Measurements from ENCODE around the gene SORT1. TPM values are rescaled to one million over a fixed set of nuclear protein-coding genes. Genes with fewer than 3 reads are reported as not detected.
A peak's percentile ranks its signal among the peaks of the same experiment; 100 is the strongest.

SORT1 gene
- total and polyA plus RNA-seq, 2 of the 4 experiments (the other 2 are of a cell fraction) = 15.8 to 16.7 TPM

DNA sequence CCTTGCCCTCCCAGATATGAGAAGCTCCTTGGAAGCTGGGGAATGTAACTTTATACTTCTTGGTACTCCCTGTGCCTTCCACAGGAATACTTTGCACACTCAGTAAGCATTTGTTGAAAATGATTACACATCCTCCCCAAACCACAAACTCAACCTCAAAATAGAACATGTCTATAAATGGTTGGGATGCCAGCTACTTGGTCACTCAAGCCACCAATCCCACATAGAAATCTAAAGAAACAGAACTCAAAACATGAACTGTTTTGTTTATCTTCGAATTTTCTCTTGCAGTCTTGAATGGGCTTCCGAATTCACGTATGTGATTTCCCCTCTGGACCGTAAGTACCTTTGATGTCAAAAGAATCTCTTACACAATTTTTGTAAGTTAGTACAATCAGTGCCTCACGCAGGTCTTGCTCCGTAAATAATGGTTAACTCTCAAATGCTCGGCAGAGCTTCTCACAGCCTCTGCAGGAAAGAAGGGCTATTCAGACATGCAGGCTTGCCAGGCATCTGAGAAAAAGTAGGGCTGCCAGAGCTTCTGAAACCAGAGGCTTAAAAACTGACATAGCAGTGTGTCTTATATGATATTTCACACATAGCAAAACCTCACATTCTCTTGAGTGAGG is 26.9 kb downstream of the SORT1 start (continued):
- TF ChIP-seq CTCF (conservative IDR thresholded peaks at IDR 0.05; ENCODE audit: low read depth, low read length) = no peak

- no peak overlapping the region for H3K4me2 ChIP-seq (ENCODE audit: low read depth, low read length)
- DNase-seq = peak; percentile 66
- H2BK20ac ChIP-seq (ENCODE audit: low read depth, low read length) = peak overlapping the region; percentile 93
- peak overlapping the region; percentile 81 for H3K18ac ChIP-seq (ENCODE audit: low read depth, low read length)
- H3K4ac ChIP-seq (ENCODE audit: low read depth, low read length) = peak overlapping the region; percentile 95
- ATAC-seq (ENCODE audit: low read depth) = peak; percentile 18; the same call in 1 of the 2 replicates
- no peak overlapping the region for H3K9ac ChIP-seq (ENCODE audit: low read depth, low read length)
- peak overlapping the region; percentile 55 to 60 for H4K8ac ChIP-seq (ENCODE audit: low read depth in 2 of 2, low read length in 2 of 2)
- peaks cover 10% of the 10 kb centered on the region for H3K36me3 ChIP-seq (ENCODE audit: control insufficient read depth, insufficient read depth, low read length)
- peak overlapping the region; percentile 51; the same call in 1 of the 2 replicates for H4K5ac ChIP-seq (ENCODE audit: low read depth, low read length)
- H3K27ac ChIP-seq (ENCODE audit: insufficient read depth, low read length) = peak overlapping the region; percentile 66; the same call in 1 of the 2 replicates
- no peaks in the 10 kb centered on the region for H3K27me3 ChIP-seq (ENCODE audit: control insufficient read depth, insufficient read depth, low read length)
- H2BK120ac ChIP-seq (ENCODE audit: low read depth, low read length) = peak overlapping the region; percentile 91
- WGBS, 2 experiments (ENCODE audit: extremely low coverage in 2 of 2, insufficient read length in 1 of 2) = no CpG with 5 or more reads among the region's 6 CpGs
- peak overlapping the region; percentile 79; the same call in 1 of the 2 replicates for H3K23ac ChIP-seq (ENCODE audit: low read depth, low read length)
- peak overlapping the region; percentile 97 for H2AK5ac ChIP-seq (ENCODE audit: low read depth, low read length)
- peak overlapping the region; percentile 86 for H3K14ac ChIP-seq (replicated peaks; ENCODE audit: low read depth, low read length)
- no peak overlapping the region for H2AFZ ChIP-seq (replicated peaks; ENCODE audit: low read length, poor library complexity)
- intact Hi-C loops (cut with micrococcal nuclease) (no loop called here), in situ Hi-C loops (cut with MboI; ENCODE audit: low sequenced_read_pairs) (no loop called here), dilution Hi-C loops (cut with HindIII; ENCODE audit: low sequenced_read_pairs, unreplicated experiment) (no loop called here)
- no peak overlapping the region for H3K56ac ChIP-seq (ENCODE audit: extremely low read depth, insufficient read depth, low read length)
- peaks cover 15 to 65% of the 10 kb centered on the region in 2 experiments for H3K79me1 ChIP-seq (ENCODE audit: low read depth in 1 of 2, low read length in 2 of 2)
- H3K9me3 ChIP-seq (ENCODE audit: control insufficient read depth, insufficient read depth, low read length) = no peaks in the 10 kb centered on the region
- peaks cover 19% of the 10 kb centered on the region for H3K9me1 ChIP-seq (ENCODE audit: insufficient read depth, low read length)
- H3K4me1 ChIP-seq (ENCODE audit: control insufficient read depth, insufficient read depth, low read length) = peaks cover 25% of the 10 kb centered on the region
- H2AK9ac ChIP-seq (replicated peaks; ENCODE audit: low read depth, low read length, poor library complexity) = no peak overlapping the region
- H4K91ac ChIP-seq (ENCODE audit: insufficient read depth, low read depth, low read length) = peak overlapping the region; percentile 60
- POLR2A ChIA-PET (ENCODE audit: unreplicated experiment) = no interaction called here
- no peaks in the 10 kb centered on the region for H4K20me1 ChIP-seq (ENCODE audit: insufficient read depth, low read length)
- BruUV-seq (replicated peaks) = no TSS peak
- H2BK15ac ChIP-seq (ENCODE audit: low read depth, low read length) = peak overlapping the region; percentile 71; the same call in 1 of the 3 replicates
- peak overlapping the region; percentile 98 for H2BK5ac ChIP-seq (ENCODE audit: low read depth, low read length, poor library complexity, severe bottlenecking)
- CTCF ChIA-PET = interaction anchor here (0.8 kb wide), 1 partner anchor 13 kb away, joined by 3 read pairs; no protein-coding TSS in a partner anchor
- H3K4me3 ChIP-seq (ENCODE audit: insufficient read depth, low read depth, low read length) = no peak overlapping the region
- TF ChIP-seq, protein P1, sequence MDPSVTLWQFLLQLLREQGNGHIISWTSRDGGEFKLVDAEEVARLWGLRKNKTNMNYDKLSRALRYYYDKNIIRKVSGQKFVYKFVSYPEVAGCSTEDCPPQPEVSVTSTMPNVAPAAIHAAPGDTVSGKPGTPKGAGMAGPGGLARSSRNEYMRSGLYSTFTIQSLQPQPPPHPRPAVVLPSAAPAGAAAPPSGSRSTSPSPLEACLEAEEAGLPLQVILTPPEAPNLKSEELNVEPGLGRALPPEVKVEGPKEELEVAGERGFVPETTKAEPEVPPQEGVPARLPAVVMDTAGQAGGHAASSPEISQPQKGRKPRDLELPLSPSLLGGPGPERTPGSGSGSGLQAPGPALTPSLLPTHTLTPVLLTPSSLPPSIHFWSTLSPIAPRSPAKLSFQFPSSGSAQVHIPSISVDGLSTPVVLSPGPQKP (IDR thresholded peaks at IDR 0.05; ENCODE audit: borderline replicate concordance, low read depth, low read length) = no peak
- TF ChIP-seq MAZ (IDR thresholded peaks at IDR 0.05; ENCODE audit: borderline replicate concordance, low read depth, low read length) (no peak), MAFK (IDR thresholded peaks at IDR 0.05; ENCODE audit: low read depth, low read length) (no peak), NFE2L2 (IDR thresholded peaks at IDR 0.05; ENCODE audit: low read depth, low read length) (no peak), FOS (IDR thresholded peaks at IDR 0.05; ENCODE audit: low read depth, low read length) (no peak), RAD21 (IDR thresholded peaks at IDR 0.05; ENCODE audit: low read length) (no peak), BHLHE40 (IDR thresholded peaks at IDR 0.05; ENCODE audit: low read depth, low read length) (no peak), SMC3 (IDR thresholded peaks at IDR 0.05; ENCODE audit: low read depth, low read length) (no peak), RCOR1 (IDR thresholded peaks at IDR 0.05; ENCODE audit: insufficient replicate concordance, low read length) (no peak), CEBPB (IDR thresholded peaks at IDR 0.05; ENCODE audit: low read depth, low read length) (no peak), RFX5 (IDR thresholded peaks at IDR 0.05; ENCODE audit: low read depth, low read length) (no peak), POLR2A (IDR thresholded peaks at IDR 0.05; ENCODE audit: low read depth, low read length) (no peak), CHD1 (IDR thresholded peaks at IDR 0.05; ENCODE audit: low read depth, low read length) (no peak)
Observed at GRCh38 chr1:109369167-109369746, 28.5 kb downstream of the SORT1 start.
